PC-3 (cell line): ENCODE measurements around the gene CLECL1.

Experiments used
- CTCF ChIP-seq: fragments of 300-600 bp; sonication (generic); conservative IDR thresholded peaks from 2 replicates; pipeline ENCODE4 v1.5.1; 2017; ENCODE audit warnings: antibody characterized with exemption, low read depth, mild to moderate bottlenecking, low read length
- EZH2 ChIP-seq: fragments of 300-600 bp; sonication (generic); IDR thresholded peaks from one replicate; pipeline ENCODE4 v1.6.1; 2017; ENCODE audit warnings: antibody characterized with exemption, mild to moderate bottlenecking, low read length; ENCODE audit not compliant: unreplicated experiment

GRCh38 chr12:9730591-9730990 lies 2.3 kb downstream of the CLECL1 start:
- TF ChIP-seq EZH2 (no peak), CTCF (no peak)
